ENCODE data around the gene LSM7. TPM values are rescaled to one million over a fixed set of nuclear protein-coding genes. Genes with fewer than 3 reads are reported as not detected.

Gene LSM7
- total and polyA plus RNA-seq, 2 of the 13 experiments (the other 11 are each of a cell fraction or from before 2014, with no cell fraction given), result 140 to 205 TPM

GRCh38 chr19:2278459-2279158, 49.8 kb downstream of the LSM7 start (continued):
- TF ChIP-seq ZXDC (CRISPR knock-in tag; IDR thresholded peaks at IDR 0.05), result no peak
- TF ChIP-seq TEAD2 (CRISPR knock-in tag; IDR thresholded peaks at IDR 0.05), result no peak
- TF ChIP-seq BATF2 (CRISPR knock-in tag; IDR thresholded peaks at IDR 0.05), result no peak
- no peak for TF ChIP-seq FOXP1 (IDR thresholded peaks at IDR 0.05)
- no peak for TF ChIP-seq FOXP1 (CRISPR knock-in tag; IDR thresholded peaks at IDR 0.05)
- no peak for TF ChIP-seq REPIN1 (CRISPR knock-in tag; IDR thresholded peaks at IDR 0.05; ENCODE audit: borderline replicate concordance, low read depth)
- TF ChIP-seq AHR (CRISPR knock-in tag; IDR thresholded peaks at IDR 0.05), result no peak
- TF ChIP-seq CENPX (CRISPR knock-in tag; IDR thresholded peaks at IDR 0.05), result no peak
- no peak for TF ChIP-seq PHB2 (IDR thresholded peaks at IDR 0.05; ENCODE audit: partially characterized antibody)
- peak; percentile 60; the same call in 1 of the 2 replicates for TF ChIP-seq HNF4G (IDR thresholded peaks at IDR 0.05; ENCODE audit: borderline replicate concordance, low read depth, low read length)
- TF ChIP-seq HNF4G (CRISPR knock-in tag; IDR thresholded peaks at IDR 0.05; ENCODE audit: borderline replicate concordance, low read depth), result no peak
- no peak for TF ChIP-seq ZNF17 (CRISPR knock-in tag; IDR thresholded peaks at IDR 0.05)
- no peak for TF ChIP-seq TERF1 (CRISPR knock-in tag; IDR thresholded peaks at IDR 0.05)
- no peak for TF ChIP-seq GMEB2 (CRISPR knock-in tag; IDR thresholded peaks at IDR 0.05; ENCODE audit: low read depth)
- no peak for TF ChIP-seq ZNF792 (CRISPR knock-in tag; IDR thresholded peaks at IDR 0.05)
- no peak for TF ChIP-seq REXO4 (CRISPR knock-in tag; IDR thresholded peaks at IDR 0.05; ENCODE audit: borderline replicate concordance)
- TF ChIP-seq ZNF776 (CRISPR knock-in tag; IDR thresholded peaks at IDR 0.05), result 0 out of 2 replicates have a peak, but pooled peaks have one; percentile 49
- no peak for TF ChIP-seq TARDBP (CRISPR knock-in tag; IDR thresholded peaks at IDR 0.05)
- no peak for TF ChIP-seq MAFF (IDR thresholded peaks at IDR 0.05; ENCODE audit: low read depth, low read length)
- TF ChIP-seq ZNF547 (CRISPR knock-in tag; IDR thresholded peaks at IDR 0.05), result no peak
- no peak for TF ChIP-seq ZSCAN25 (CRISPR knock-in tag; IDR thresholded peaks at IDR 0.05)
- TF ChIP-seq MED1 (CRISPR knock-in tag; IDR thresholded peaks at IDR 0.05), result no peak
- TF ChIP-seq ZBTB37 (CRISPR knock-in tag; IDR thresholded peaks at IDR 0.05), result no peak
- peak; percentile 41; the same call in 1 of the 2 replicates for TF ChIP-seq ZNF768 (CRISPR knock-in tag; IDR thresholded peaks at IDR 0.05)
- TF ChIP-seq ERF (CRISPR knock-in tag; IDR thresholded peaks at IDR 0.05), result no peak
- no peak for TF ChIP-seq ZNF367 (CRISPR knock-in tag; IDR thresholded peaks at IDR 0.05; ENCODE audit: borderline replicate concordance)

Measured in HepG2 (cell line).